GM23338 (cell line): ENCODE measurements around the gene EPHB2. TPM values are rescaled to one million over a fixed set of nuclear protein-coding genes. Genes with fewer than 3 reads are reported as not detected.

Experiments used
- ATAC-seq: fragments of 200-7000 bp; cut with Tn5 transposase; 3 replicates; pipeline ENCODE4 v1.9.1; 2020
- DNase-seq: peaks from one replicate; pipeline ENCODE4 v3.0.0-alpha.2; 2015; ENCODE audit warnings: low spot score
- H2AFZ ChIP-seq: fragments of 200-600 bp; sonication (generic); 2 replicates; pipeline ENCODE4 v1.8.0; 2016; ENCODE audit warnings: antibody characterized with exemption, mild to moderate bottlenecking, moderate library complexity
- H3F3A ChIP-seq: fragments of 200-600 bp; sonication (generic); replicated peaks from 2 replicates; pipeline ENCODE4 v1.8.0; 2017; ENCODE audit warnings: antibody characterized with exemption, mixed run types, low read depth
- H3K27ac ChIP-seq: fragments of 200-600 bp; sonication (generic); 2 replicates; pipeline ENCODE4 v1.6.1; 2016; ENCODE audit warnings: low read depth
- H3K27me3 ChIP-seq: fragments of 200-600 bp; sonication (generic); 2 replicates; pipeline ENCODE4 v1.8.0; 2016; ENCODE audit warnings: mild to moderate bottlenecking, mixed run types, moderate library complexity; ENCODE audit not compliant: insufficient read depth
- H3K36me3 ChIP-seq: fragments of 200-600 bp; sonication (generic); 2 replicates; pipeline ENCODE4 v1.8.0; 2016; ENCODE audit warnings: mild to moderate bottlenecking; ENCODE audit not compliant: insufficient read depth
- H3K4me1 ChIP-seq: fragments of 200-600 bp; sonication (generic); 2 replicates; pipeline ENCODE4 v1.8.0; 2016; ENCODE audit warnings: mild to moderate bottlenecking, moderate library complexity; ENCODE audit not compliant: insufficient read depth
- H3K4me2 ChIP-seq: fragments of 200-600 bp; sonication (generic); 2 replicates; pipeline ENCODE4 v1.7.1; 2017; ENCODE audit warnings: mixed run types
- H3K4me3 ChIP-seq: fragments of 200-600 bp; sonication (generic); 2 replicates; pipeline ENCODE4 v1.6.1; 2016; ENCODE audit warnings: mixed run types
- H3K79me2 ChIP-seq: fragments of 200-600 bp; sonication (generic); replicated peaks from 2 replicates; pipeline ENCODE4 v1.8.0; 2017; ENCODE audit warnings: mild to moderate bottlenecking; ENCODE audit not compliant: insufficient read depth
- H3K9me2 ChIP-seq: fragments of 200-600 bp; sonication (generic); 2 replicates; pipeline ENCODE4 v1.8.0; 2017; ENCODE audit not compliant: insufficient read depth
- H4K20me1 ChIP-seq: fragments of 200-600 bp; sonication (generic); replicated peaks from 2 replicates; pipeline ENCODE4 v1.8.0; 2017; ENCODE audit warnings: mild to moderate bottlenecking; ENCODE audit not compliant: insufficient read depth
- H3K27ac Mint-ChIP-seq: 2 replicates; pipeline ENCODE4 v1.8.0; 2020; ENCODE audit warnings: inconsistent platforms, mild to moderate bottlenecking, moderate library complexity, mixed read lengths
- H3K27me3 Mint-ChIP-seq: 3 replicates; pipeline ENCODE4 v1.8.0; 2022; ENCODE audit warnings: low read depth, mild to moderate bottlenecking, moderate library complexity, mixed read lengths, inconsistent platforms; ENCODE audit not compliant: insufficient read depth, poor library complexity
- H3K36me3 Mint-ChIP-seq: 3 replicates; pipeline ENCODE4 v1.8.0; 2021; ENCODE audit warnings: low read depth, mild to moderate bottlenecking, inconsistent platforms, moderate library complexity, mixed read lengths
- H3K4me1 Mint-ChIP-seq: 3 replicates; pipeline ENCODE4 v1.8.0; 2020; ENCODE audit warnings: mild to moderate bottlenecking, inconsistent platforms, mixed read lengths
- H3K4me3 Mint-ChIP-seq: 3 replicates; pipeline ENCODE4 v1.8.0; 2021; ENCODE audit warnings: moderate library complexity, mild to moderate bottlenecking, inconsistent platforms, mixed read lengths
- H3K9me3 Mint-ChIP-seq: 3 replicates; pipeline ENCODE4 v1.8.0; 2020; ENCODE audit warnings: moderate library complexity, mild to moderate bottlenecking, inconsistent platforms, mixed read lengths
- EZH2 ChIP-seq: fragments of 200-600 bp; sonication (generic); IDR thresholded peaks from one replicate; pipeline ENCODE4 v1.8.0; 2017; ENCODE audit warnings: antibody characterized with exemption, mild to moderate bottlenecking, low read depth; ENCODE audit not compliant: unreplicated experiment
- JUNB ChIP-seq: IDR thresholded peaks from one replicate; pipeline ENCODE4 v1.6.1; 2016; ENCODE audit warnings: antibody characterized with exemption; ENCODE audit not compliant: unreplicated experiment
- NANOG ChIP-seq: IDR thresholded peaks from 2 replicates; pipeline ENCODE4 v1.6.1; 2016; ENCODE audit warnings: antibody characterized with exemption, borderline replicate concordance
- POLR2AphosphoS5 ChIP-seq: IDR thresholded peaks from 2 replicates; pipeline ENCODE4 v1.6.1; 2016; ENCODE audit warnings: antibody characterized with exemption, low read depth
- STAT1 ChIP-seq: IDR thresholded peaks from one replicate; pipeline ENCODE4 v1.6.1; 2016; ENCODE audit warnings: antibody characterized with exemption; ENCODE audit not compliant: unreplicated experiment
- ZNF114 ChIP-seq: fragments of 250-450 bp; sonication (Bioruptor Pico); IDR thresholded peaks from 2 replicates; pipeline ENCODE4 v1.5.0; 2020; ENCODE audit warnings: mild to moderate bottlenecking, moderate library complexity
- ZNF331 ChIP-seq: fragments of 250-450 bp; sonication (Bioruptor Pico); IDR thresholded peaks from 2 replicates; pipeline ENCODE4 v1.5.0; 2020; ENCODE audit warnings: low read depth, mild to moderate bottlenecking, moderate library complexity
- polyA plus RNA-seq: library from polyadenylated mRNA; unstranded; fragments of >200 nt; fragmentation: Nextera tagmentation; extraction: Ambion mirVana; gene quantifications from 2 replicates; pipeline ENCODE4 v1.2.1, GENCODE V29; 2016
- total RNA-seq: library from RNA; depleted of rRNA; stranded (reverse); fragments of >200 nt; shearing (Covaris generic); gene quantifications from 2 replicates; pipeline ENCODE4 v1.2.3, GENCODE V29; 2014
- TF ChIP-seq, protein P1 (sequence below): IDR thresholded peaks from 2 replicates; pipeline ENCODE4 v1.6.1; 2016; ENCODE audit warnings: antibody characterized with exemption
- TF ChIP-seq, protein P2 (sequence below), 2 experiments: fragments of 200-600 bp in 1 of 2; sonication (generic) in 1 of 2; conservative IDR thresholded peaks; 2 replicates each; pipeline versions ENCODE4 v1.5.1 to v1.6.1; 2016 to 2017; ENCODE audit warnings: antibody characterized with exemption in 2 of 2, low read depth in 2 of 2, mild to moderate bottlenecking in 2 of 2, moderate library complexity in 1 of 2

Gene EPHB2
- total and polyA plus RNA-seq, 2 experiments from 2014 or later: 4.1 to 20.1 TPM

GRCh38 chr1:22711071-22711470, 432 bp downstream of the EPHB2 start:
- H4K20me1 ChIP-seq: no peaks in the 10 kb centered on the region
- Mint-ChIP-seq H3K27ac (no peak overlapping the region), H3K27me3 (peaks cover 31% of the 10 kb centered on the region), H3K9me3 (no peaks in the 10 kb centered on the region; the same call in 1 of the 3 replicates), H3K4me1 (peaks cover 6% of the 10 kb centered on the region), H3K36me3 (no peaks in the 10 kb centered on the region), H3K4me3 (no peak overlapping the region)
- ATAC-seq (no peak), DNase-seq (peak; percentile 45)
- H3K27ac ChIP-seq: no peak overlapping the region
- TF ChIP-seq NANOG (no peak), STAT1 (no peak), POLR2AphosphoS5 (no peak), EZH2 (no peak), ZNF331 (CRISPR knock-in tag) (no peak), JUNB (no peak)
- TF ChIP-seq, protein P1, sequence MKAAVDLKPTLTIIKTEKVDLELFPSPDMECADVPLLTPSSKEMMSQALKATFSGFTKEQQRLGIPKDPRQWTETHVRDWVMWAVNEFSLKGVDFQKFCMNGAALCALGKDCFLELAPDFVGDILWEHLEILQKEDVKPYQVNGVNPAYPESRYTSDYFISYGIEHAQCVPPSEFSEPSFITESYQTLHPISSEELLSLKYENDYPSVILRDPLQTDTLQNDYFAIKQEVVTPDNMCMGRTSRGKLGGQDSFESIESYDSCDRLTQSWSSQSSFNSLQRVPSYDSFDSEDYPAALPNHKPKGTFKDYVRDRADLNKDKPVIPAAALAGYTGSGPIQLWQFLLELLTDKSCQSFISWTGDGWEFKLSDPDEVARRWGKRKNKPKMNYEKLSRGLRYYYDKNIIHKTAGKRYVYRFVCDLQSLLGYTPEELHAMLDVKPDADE: no peak
- TF ChIP-seq, protein P2, sequence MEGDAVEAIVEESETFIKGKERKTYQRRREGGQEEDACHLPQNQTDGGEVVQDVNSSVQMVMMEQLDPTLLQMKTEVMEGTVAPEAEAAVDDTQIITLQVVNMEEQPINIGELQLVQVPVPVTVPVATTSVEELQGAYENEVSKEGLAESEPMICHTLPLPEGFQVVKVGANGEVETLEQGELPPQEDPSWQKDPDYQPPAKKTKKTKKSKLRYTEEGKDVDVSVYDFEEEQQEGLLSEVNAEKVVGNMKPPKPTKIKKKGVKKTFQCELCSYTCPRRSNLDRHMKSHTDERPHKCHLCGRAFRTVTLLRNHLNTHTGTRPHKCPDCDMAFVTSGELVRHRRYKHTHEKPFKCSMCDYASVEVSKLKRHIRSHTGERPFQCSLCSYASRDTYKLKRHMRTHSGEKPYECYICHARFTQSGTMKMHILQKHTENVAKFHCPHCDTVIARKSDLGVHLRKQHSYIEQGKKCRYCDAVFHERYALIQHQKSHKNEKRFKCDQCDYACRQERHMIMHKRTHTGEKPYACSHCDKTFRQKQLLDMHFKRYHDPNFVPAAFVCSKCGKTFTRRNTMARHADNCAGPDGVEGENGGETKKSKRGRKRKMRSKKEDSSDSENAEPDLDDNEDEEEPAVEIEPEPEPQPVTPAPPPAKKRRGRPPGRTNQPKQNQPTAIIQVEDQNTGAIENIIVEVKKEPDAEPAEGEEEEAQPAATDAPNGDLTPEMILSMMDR (conservative IDR thresholded peaks at IDR 0.05; ENCODE audit: low read depth in 2 of 2): no peak
- H3K4me3 ChIP-seq: peak overlapping the region; percentile 60; the same call in 1 of the 2 replicates
- H3K4me2 ChIP-seq: peak overlapping the region; percentile 82; the same call in 1 of the 2 replicates
- H2AFZ ChIP-seq: no peak overlapping the region
- no peaks in the 10 kb centered on the region for H3K9me2 ChIP-seq
- H3K4me1 ChIP-seq: no peaks in the 10 kb centered on the region; the same call in 1 of the 2 replicates
- no peaks in the 10 kb centered on the region for H3F3A ChIP-seq
- H3K79me2 ChIP-seq: no peaks in the 10 kb centered on the region
- H3K27me3 ChIP-seq: peaks cover 29% of the 10 kb centered on the region
- H3K36me3 ChIP-seq: no peaks in the 10 kb centered on the region

DNA sequence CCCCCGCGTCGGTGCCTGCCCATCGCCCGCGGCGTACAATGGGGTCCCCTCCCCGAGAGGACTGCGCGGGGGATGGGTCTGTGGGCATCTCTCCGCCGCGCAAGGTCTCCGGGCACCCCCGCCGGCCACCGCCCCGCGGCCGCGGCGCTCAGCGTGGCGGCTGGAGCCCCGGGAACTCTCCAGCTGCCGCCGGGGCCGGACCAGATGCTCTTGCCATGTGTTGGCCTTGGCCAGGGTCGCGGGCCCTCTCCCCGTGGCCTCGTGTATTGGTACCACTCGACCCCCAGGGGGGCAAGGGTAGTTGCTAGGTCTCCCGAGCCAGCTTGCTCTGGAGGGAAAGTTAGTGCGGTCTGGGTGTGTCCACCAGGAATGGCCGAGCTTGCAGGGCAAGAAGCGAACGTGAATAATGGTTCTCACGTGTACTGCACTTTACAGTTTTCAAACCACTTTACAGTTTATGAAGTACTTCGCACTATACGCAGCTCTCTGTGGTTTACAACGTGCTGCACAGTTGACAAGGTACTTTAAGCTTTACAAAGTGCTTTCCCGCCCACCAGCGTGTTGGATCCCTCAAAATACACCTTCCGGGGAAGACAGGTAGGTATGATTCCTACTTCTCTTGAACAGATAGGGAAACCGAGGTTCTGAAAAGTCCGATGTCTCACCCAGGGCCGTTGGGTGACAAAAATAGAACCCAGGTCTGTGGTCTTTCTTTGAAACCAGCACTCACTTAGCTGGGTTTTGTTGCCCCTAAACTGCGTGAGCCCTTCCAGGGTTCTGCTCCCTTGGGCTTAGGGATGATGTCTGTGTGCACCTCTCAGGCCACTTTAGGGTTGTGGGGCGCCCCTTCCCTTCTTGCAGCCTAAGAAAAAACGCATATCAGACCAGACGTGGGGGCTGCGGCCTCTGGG, 1.2 kb downstream of the EPHB2 start:
- DNase-seq (peak; percentile 41), ATAC-seq (peak; percentile 14)
- H2AFZ ChIP-seq: peak overlapping the region; percentile 73; the same call in 1 of the 2 replicates
- H3K36me3 ChIP-seq: no peaks in the 10 kb centered on the region
- H3K9me2 ChIP-seq: no peaks in the 10 kb centered on the region
- H3K4me1 ChIP-seq: peaks cover 5% of the 10 kb centered on the region; the same call in 1 of the 2 replicates
- H3K9me3 Mint-ChIP-seq: no peaks in the 10 kb centered on the region; the same call in 1 of the 3 replicates
- peaks cover 29% of the 10 kb centered on the region for H3K27me3 ChIP-seq
- H3K27me3 Mint-ChIP-seq: peaks cover 31% of the 10 kb centered on the region
- peak overlapping the region; percentile 73 for H3K4me3 Mint-ChIP-seq
- no peak overlapping the region for H3K27ac ChIP-seq
- peaks cover 9% of the 10 kb centered on the region for H3K4me1 Mint-ChIP-seq
- H4K20me1 ChIP-seq: no peaks in the 10 kb centered on the region
- no peaks in the 10 kb centered on the region for H3F3A ChIP-seq
- H3K36me3 Mint-ChIP-seq: no peaks in the 10 kb centered on the region
- peak overlapping the region; percentile 82 for H3K4me2 ChIP-seq
- H3K27ac Mint-ChIP-seq: no peak overlapping the region
- peak overlapping the region; percentile 60 for H3K4me3 ChIP-seq
- no peak for TF ChIP-seq STAT1
- TF ChIP-seq ZNF114 (CRISPR knock-in tag): no peak
- peak; percentile 65 for TF ChIP-seq EZH2
- no peaks in the 10 kb centered on the region for H3K79me2 ChIP-seq
